Adipocyte (in vitro differentiated cells): ENCODE results near the gene UBE2L3.
"Not testable (repeated sequence)": the region's sequence is repeated elsewhere in the genome, so short reads cannot be mapped to it uniquely, and the experiment has no call there.

Source experiments
- DNase-seq: peaks from one replicate; pipeline ENCODE4 v3.0.0-alpha.2; 2015; ENCODE audit warnings: low read depth
- H3K27me3 ChIP-seq: replicated peaks from 2 replicates; pipeline ENCODE4 v1.7.0; 2013; ENCODE audit warnings: mild to moderate bottlenecking, low read length, moderate library complexity; ENCODE audit not compliant: control insufficient read depth, insufficient read depth
- H3K36me3 ChIP-seq: 2 replicates; pipeline ENCODE4 v1.7.0; 2013; ENCODE audit warnings: low read length, mild to moderate bottlenecking, moderate library complexity; ENCODE audit not compliant: control insufficient read depth, insufficient read depth, severe bottlenecking
- H3K4me1 ChIP-seq: 2 replicates; pipeline ENCODE4 v1.7.0; 2013; ENCODE audit warnings: mild to moderate bottlenecking, low read length, moderate library complexity; ENCODE audit not compliant: control insufficient read depth, insufficient read depth
- H3K4me3 ChIP-seq: 2 replicates; pipeline ENCODE4 v1.7.0; 2013; ENCODE audit warnings: mild to moderate bottlenecking, low read length, moderate library complexity
- H3K9ac ChIP-seq: 2 replicates; pipeline ENCODE4 v1.7.0; 2013; ENCODE audit warnings: mild to moderate bottlenecking, low read length, moderate library complexity
- H3K9me3 ChIP-seq: 2 replicates; pipeline ENCODE4 v1.7.0; 2013; ENCODE audit warnings: mild to moderate bottlenecking, low read length, moderate library complexity; ENCODE audit not compliant: control insufficient read depth

Gene UBE2L3

GRCh38 chr22:21593406-21594232, 26.1 kb downstream of the UBE2L3 start:
- no peak for DNase-seq
- no peaks in the 10 kb centered on the region for H3K9me3 ChIP-seq
- H3K4me1 ChIP-seq, result peaks cover 36% of the 10 kb centered on the region
- H3K36me3 ChIP-seq, result peaks cover 44% of the 10 kb centered on the region
- H3K4me3 ChIP-seq, result no peak overlapping the region
- H3K27me3 ChIP-seq, result no peaks in the 10 kb centered on the region
- no peak overlapping the region for H3K9ac ChIP-seq

DNA sequence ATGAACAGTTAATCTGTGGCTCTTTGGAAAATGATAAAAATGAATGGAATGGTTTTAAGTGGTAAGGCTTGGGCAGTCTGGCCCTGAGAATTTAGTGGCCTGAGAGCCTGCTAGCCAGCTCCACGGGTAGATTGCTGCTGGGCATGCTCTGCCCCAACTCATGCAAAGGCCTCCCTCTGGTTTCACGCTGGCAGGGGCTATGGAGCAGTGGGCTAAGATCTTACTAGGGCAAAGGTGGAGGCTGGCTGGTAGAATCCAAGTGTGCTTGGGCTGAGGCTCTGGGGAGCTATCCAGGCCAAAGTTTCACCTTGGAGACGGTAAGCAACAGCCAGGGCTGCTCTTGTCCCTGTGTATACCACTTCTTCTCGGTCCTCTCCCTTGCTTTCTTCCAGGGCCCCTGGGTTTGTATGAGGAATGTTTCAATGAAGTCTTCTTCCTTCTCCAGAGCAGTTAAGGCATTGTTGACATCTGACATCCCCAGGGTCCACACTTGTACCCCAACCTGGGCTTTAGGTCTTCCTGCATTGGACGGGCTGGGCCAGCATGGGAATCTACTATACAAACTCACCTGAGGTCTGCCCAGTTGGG, 27.4 kb downstream of the UBE2L3 start:
- Histone ChIP-seq H3K27me3 (no peaks in the 10 kb centered on the region), H3K4me1 (peaks cover 31% of the 10 kb centered on the region), H3K9me3 (no peaks in the 10 kb centered on the region), H3K36me3 (peaks cover 44% of the 10 kb centered on the region), H3K4me3 (no peak overlapping the region), H3K9ac (no peak overlapping the region)
- peak; percentile 27 for DNase-seq

GRCh38 chr22:21596356-21597135, 29.0 kb downstream of the UBE2L3 start:
- H3K36me3 ChIP-seq, result peaks cover 44% of the 10 kb centered on the region
- not testable (repeated sequence) for H3K9me3 ChIP-seq, H3K4me3 ChIP-seq, DNase-seq, H3K27me3 ChIP-seq, H3K9ac ChIP-seq
- peaks cover 18% of the 10 kb centered on the region for H3K4me1 ChIP-seq

GRCh38 chr22:21598302-21598701, 30.8 kb downstream of the UBE2L3 start:
- H3K4me1 ChIP-seq, result peaks cover 14% of the 10 kb centered on the region
- H3K4me3 ChIP-seq, result no peak overlapping the region
- H3K36me3 ChIP-seq, result peaks cover 38% of the 10 kb centered on the region
- no peaks in the 10 kb centered on the region for H3K27me3 ChIP-seq
- no peaks in the 10 kb centered on the region for H3K9me3 ChIP-seq
- no peak for DNase-seq
- H3K9ac ChIP-seq, result no peak overlapping the region

DNA sequence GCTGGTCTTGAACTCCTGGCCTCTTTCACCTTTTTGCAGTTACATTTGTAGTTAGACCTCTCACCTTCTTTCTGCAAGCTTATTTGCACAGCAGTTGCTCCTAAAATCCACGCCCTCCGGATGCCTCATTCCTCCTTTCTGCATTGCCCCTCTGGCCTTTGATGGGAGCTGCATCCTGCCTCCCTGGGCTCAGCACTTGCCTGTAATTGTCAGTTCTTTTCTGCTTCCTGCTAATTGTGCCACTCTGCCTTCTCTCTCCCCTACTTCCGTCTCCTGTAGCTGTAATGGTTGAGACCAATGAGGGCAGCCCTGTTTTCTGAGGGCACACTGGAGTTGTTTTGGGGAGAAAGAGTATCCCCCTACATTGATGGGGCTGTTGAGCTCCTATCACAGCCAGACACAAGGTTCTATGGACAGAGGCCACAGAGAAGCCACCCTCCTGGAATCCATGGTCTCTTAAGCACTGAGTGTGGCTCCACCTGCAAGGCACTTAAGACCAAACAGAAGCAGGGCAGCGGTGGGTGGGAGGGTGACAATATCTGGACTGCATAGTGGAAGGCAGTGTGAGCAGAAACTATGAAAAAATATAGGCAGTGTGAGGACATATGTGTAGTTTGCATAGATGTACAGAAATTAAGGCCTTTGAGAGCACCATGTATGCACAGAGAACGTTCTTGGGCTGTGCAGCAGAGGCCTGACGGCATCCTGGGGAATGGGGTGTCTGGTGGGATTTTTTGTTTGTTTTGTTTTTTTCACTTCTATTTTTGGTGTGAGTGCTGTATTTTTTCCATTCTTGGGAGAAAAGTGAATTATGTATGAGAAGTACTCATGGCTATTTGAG, 31.8 kb downstream of the UBE2L3 start:
- no peaks in the 10 kb centered on the region for H3K27me3 ChIP-seq
- peaks cover 28% of the 10 kb centered on the region for H3K36me3 ChIP-seq
- no peak for DNase-seq
- no peaks in the 10 kb centered on the region for H3K9me3 ChIP-seq
- peaks cover 13% of the 10 kb centered on the region for H3K4me1 ChIP-seq
- H3K4me3 ChIP-seq, result no peak overlapping the region
- no peak overlapping the region for H3K9ac ChIP-seq

DNA sequence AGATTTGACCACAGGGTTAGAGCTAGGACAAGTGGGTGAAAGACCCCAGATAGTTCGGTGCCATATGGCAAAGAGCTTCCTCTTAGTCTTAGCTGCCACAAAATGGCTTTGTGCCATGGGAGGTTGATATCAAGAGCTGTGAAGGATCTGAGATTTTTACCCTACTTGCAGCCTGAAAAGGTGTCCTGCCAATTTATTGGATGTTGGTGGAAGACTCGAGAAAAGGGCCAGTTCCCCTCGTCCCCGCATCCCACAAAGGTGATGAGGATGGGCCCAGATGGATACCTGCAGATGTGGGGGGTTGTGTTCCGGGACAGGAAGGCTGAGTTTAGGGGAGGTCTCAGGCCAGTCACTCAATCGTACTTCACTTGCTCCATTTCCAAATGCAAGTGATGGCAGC, 35.1 kb downstream of the UBE2L3 start:
- H3K4me1 ChIP-seq, result no peaks in the 10 kb centered on the region
- no peak overlapping the region for H3K9ac ChIP-seq
- H3K36me3 ChIP-seq, result no peaks in the 10 kb centered on the region
- H3K27me3 ChIP-seq, result no peaks in the 10 kb centered on the region
- no peak for DNase-seq
- H3K9me3 ChIP-seq, result no peaks in the 10 kb centered on the region
- H3K4me3 ChIP-seq, result no peak overlapping the region

DNA sequence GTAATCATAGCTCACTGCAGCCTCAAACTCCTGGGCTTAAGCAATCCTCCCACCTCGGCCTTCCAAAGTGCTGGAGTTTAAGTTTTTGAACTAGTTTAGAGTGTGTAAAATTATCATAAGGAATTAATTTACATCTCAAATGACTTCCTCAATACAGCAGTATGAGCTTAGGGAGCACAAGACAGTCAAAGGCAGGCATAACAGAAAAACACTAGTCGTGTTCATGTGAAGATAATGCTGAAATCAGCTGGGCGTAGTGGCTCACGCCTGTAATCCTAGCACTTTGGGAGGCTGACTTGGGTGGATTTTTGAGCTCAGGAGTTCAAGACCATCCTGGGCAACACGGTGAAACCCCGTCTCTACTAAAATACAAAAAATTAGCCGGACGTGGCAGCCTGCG, 36.5 kb downstream of the UBE2L3 start:
- H3K36me3 ChIP-seq, result no peaks in the 10 kb centered on the region
- no peaks in the 10 kb centered on the region for H3K27me3 ChIP-seq
- no peaks in the 10 kb centered on the region for H3K4me1 ChIP-seq
- no peak overlapping the region for H3K9ac ChIP-seq
- H3K4me3 ChIP-seq, result no peak overlapping the region
- no peaks in the 10 kb centered on the region for H3K9me3 ChIP-seq
- DNase-seq, result no peak

DNA sequence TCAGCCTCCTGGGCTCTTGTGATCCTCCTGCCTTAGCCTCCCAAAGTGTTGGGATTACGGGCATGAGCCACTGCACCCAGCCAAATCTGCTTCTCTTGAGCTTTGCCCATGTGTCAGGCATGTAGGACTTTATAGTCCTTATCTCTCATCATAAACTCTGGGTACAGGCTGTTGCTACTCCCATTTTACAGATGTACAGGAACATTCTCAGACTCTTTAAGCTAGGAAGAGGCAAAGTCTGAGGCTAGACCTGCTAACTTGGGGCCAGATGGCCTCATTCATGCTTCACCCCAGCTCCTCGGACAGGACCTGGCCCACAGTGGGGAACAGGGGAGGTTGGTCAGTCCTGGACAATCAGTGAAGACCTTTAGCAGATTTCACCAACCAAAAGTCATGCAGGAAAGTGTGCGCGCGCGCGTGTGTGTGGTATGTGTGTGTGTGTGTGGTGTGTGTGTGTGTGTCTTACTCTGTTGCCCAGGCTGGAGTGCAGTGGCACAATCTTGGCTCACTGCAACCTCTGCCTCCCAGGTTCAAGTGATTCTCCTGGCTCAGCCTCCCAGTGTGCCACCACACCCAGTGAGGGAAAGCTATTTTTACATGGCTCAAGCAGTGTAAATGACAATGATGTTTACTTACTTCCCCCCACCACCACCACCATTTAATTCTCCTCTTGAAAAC, 38.5 kb downstream of the UBE2L3 start:
- no peak for DNase-seq
- H3K9me3 ChIP-seq, result no peaks in the 10 kb centered on the region
- no peak overlapping the region for H3K4me3 ChIP-seq
- peaks cover 7% of the 10 kb centered on the region for H3K36me3 ChIP-seq
- no peaks in the 10 kb centered on the region for H3K27me3 ChIP-seq
- no peak overlapping the region for H3K9ac ChIP-seq
- no peaks in the 10 kb centered on the region for H3K4me1 ChIP-seq

- Histone ChIP-seq H3K9ac (no peak overlapping the region), H3K27me3 (no peaks in the 10 kb centered on the region), H3K4me3 (no peak overlapping the region), H3K36me3 (peaks cover 15% of the 10 kb centered on the region), H3K9me3 (no peaks in the 10 kb centered on the region), H3K4me1 (no peaks in the 10 kb centered on the region)
- no peak for DNase-seq
Observed at GRCh38 chr22:21606775-21607174, 39.3 kb downstream of the UBE2L3 start.

GRCh38 chr22:21609556-21610157, 42.1 kb downstream of the UBE2L3 start:
- H3K4me3 ChIP-seq, H3K9me3 ChIP-seq, H3K9ac ChIP-seq, H3K4me1 ChIP-seq, H3K27me3 ChIP-seq, DNase-seq: not testable (repeated sequence)
- peaks cover 40% of the 10 kb centered on the region for H3K36me3 ChIP-seq
